GM23248 (cell line): ENCODE measurements around the gene OPCML. TPM values are rescaled to one million over a fixed set of nuclear protein-coding genes. Genes with fewer than 3 reads are reported as not detected.

Experiments
- DNase-seq: peaks from one replicate; pipeline ENCODE4 v3.0.0-alpha.2; 2015
- H2AFZ ChIP-seq: fragments of 200-600 bp; sonication (generic); 2 replicates; pipeline ENCODE4 v1.6.1; 2016; ENCODE audit warnings: antibody characterized with exemption
- H3F3A ChIP-seq: fragments of 200-600 bp; sonication (generic); 2 replicates; pipeline ENCODE4 v1.6.1; 2016; ENCODE audit warnings: mild to moderate bottlenecking, antibody characterized with exemption, mixed run types; ENCODE audit not compliant: insufficient read depth
- H3K27ac ChIP-seq: fragments of 200-600 bp; sonication (generic); 2 replicates; pipeline ENCODE4 v1.5.1; 2016; ENCODE audit warnings: mild to moderate bottlenecking
- H3K27me3 ChIP-seq: fragments of 200-600 bp; sonication (generic); replicated peaks from 2 replicates; pipeline ENCODE4 v1.6.1; 2016; ENCODE audit warnings: mild to moderate bottlenecking; ENCODE audit not compliant: insufficient read depth
- H3K36me3 ChIP-seq: fragments of 200-600 bp; sonication (generic); 2 replicates; pipeline ENCODE4 v1.6.1; 2016; ENCODE audit warnings: low read depth, mild to moderate bottlenecking
- H3K4me1 ChIP-seq: fragments of 200-600 bp; sonication (generic); 2 replicates; pipeline ENCODE4 v1.6.1; 2016; ENCODE audit warnings: mild to moderate bottlenecking; ENCODE audit not compliant: insufficient read depth
- H3K4me2 ChIP-seq: fragments of 200-600 bp; sonication (generic); one replicate; pipeline ENCODE4 v1.6.1; 2016; ENCODE audit warnings: mild to moderate bottlenecking; ENCODE audit not compliant: unreplicated experiment
- H3K4me3 ChIP-seq: fragments of 200-600 bp; sonication (generic); 2 replicates; pipeline ENCODE4 v1.5.1; 2016; ENCODE audit warnings: mild to moderate bottlenecking
- H3K79me2 ChIP-seq: fragments of 200-600 bp; sonication (generic); 2 replicates; pipeline ENCODE4 v1.6.1; 2016; ENCODE audit warnings: mild to moderate bottlenecking; ENCODE audit not compliant: insufficient read depth
- H3K9ac ChIP-seq: fragments of 200-600 bp; sonication (generic); 2 replicates; pipeline ENCODE4 v1.6.1; 2016; ENCODE audit warnings: mild to moderate bottlenecking
- H3K9me2 ChIP-seq: fragments of 200-600 bp; sonication (generic); 2 replicates; pipeline ENCODE4 v1.6.1; 2016; ENCODE audit warnings: mixed run types, mild to moderate bottlenecking, moderate library complexity; ENCODE audit not compliant: insufficient read depth
- H3K9me3 ChIP-seq: fragments of 200-600 bp; sonication (generic); one replicate; pipeline ENCODE4 v1.6.1; 2017; ENCODE audit warnings: low read depth
- H4K20me1 ChIP-seq: fragments of 200-600 bp; sonication (generic); 2 replicates; pipeline ENCODE4 v1.6.0; 2016; ENCODE audit not compliant: insufficient read depth
- EZH2 ChIP-seq: fragments of 200-600 bp; sonication (generic); IDR thresholded peaks from 2 replicates; pipeline ENCODE4 v1.6.1; 2018; ENCODE audit warnings: antibody characterized with exemption, mild to moderate bottlenecking; ENCODE audit not compliant: insufficient read depth, poor library complexity, severe bottlenecking
- EZH2phosphoT487 ChIP-seq: fragments of 200-600 bp; sonication (generic); IDR thresholded peaks from 2 replicates; pipeline ENCODE4 v1.6.1; 2018; ENCODE audit warnings: antibody characterized with exemption, moderate library complexity, mild to moderate bottlenecking, low read depth; ENCODE audit not compliant: insufficient read depth
- WGBS, 2 experiments: methylation state at CpG; one replicate each; pipeline ENCODE4 v1.1.6; 2015 to 2017; ENCODE audit warnings: low lambda C conversion rate in 2 of 2, low coverage in 1 of 2; ENCODE audit errors: missing lambda C conversion rate in 2 of 2; 5-methylcytosine and 5-hydroxymethylcytosine counted together
- in situ Hi-C: fragments of 300-500 bp; cut with MboI; formaldehyde crosslinking; loops from 2 replicates; pipeline ENCODE4 v1.15.0; 2020
- polyA plus RNA-seq: library from polyadenylated mRNA; unstranded; fragments of >200 nt; fragmentation: Nextera tagmentation; extraction: Ambion mirVana; gene quantifications from 2 replicates; pipeline ENCODE4 v1.2.1, GENCODE V29; 2016
- total RNA-seq: library from RNA; depleted of rRNA; stranded (reverse); fragments of >200 nt; shearing (Covaris generic); gene quantifications from 2 replicates; pipeline ENCODE4 v1.2.3, GENCODE V29; 2014

OPCML gene
- total and polyA plus RNA-seq, 2 experiments from 2014 or later, result 0.69 to 1.6 TPM

- Histone ChIP-seq H3K36me3 (no peaks in the 10 kb centered on the region), H3K27ac (no peak overlapping the region), H2AFZ (no peak overlapping the region), H3K79me2 (no peaks in the 10 kb centered on the region), H4K20me1 (no peaks in the 10 kb centered on the region), H3K4me3 (no peak overlapping the region), H3K9me2 (no peaks in the 10 kb centered on the region), H3K27me3 (no peaks in the 10 kb centered on the region), H3K4me1 (no peaks in the 10 kb centered on the region), H3K9ac (no peak overlapping the region), H3K9me3 (no peaks in the 10 kb centered on the region), H3K4me2 (no peak overlapping the region), H3F3A (no peaks in the 10 kb centered on the region)
- no peak for DNase-seq
- TF ChIP-seq EZH2phosphoT487, result no peak
- TF ChIP-seq EZH2, result no peak
- in situ Hi-C loops, result no loop called here
- WGBS, 2 experiments, result 50 to 57% methylated on average over 9 of the region's 9 CpGs
These were observed 738.5 kb downstream of the OPCML start for GRCh38 chr11:132793831-132794230.

GRCh38 chr11:132792341-132793140, 739.8 kb downstream of the OPCML start:
- Histone ChIP-seq H3K4me1 (no peaks in the 10 kb centered on the region), H2AFZ (peak overlapping the region; percentile 39; the same call in 1 of the 2 replicates), H3K9me3 (no peaks in the 10 kb centered on the region), H3K9me2 (no peaks in the 10 kb centered on the region), H4K20me1 (no peaks in the 10 kb centered on the region), H3K79me2 (no peaks in the 10 kb centered on the region), H3F3A (no peaks in the 10 kb centered on the region), H3K27me3 (no peaks in the 10 kb centered on the region), H3K27ac (no peak overlapping the region), H3K4me3 (no peak overlapping the region), H3K4me2 (no peak overlapping the region), H3K36me3 (no peaks in the 10 kb centered on the region), H3K9ac (no peak overlapping the region)
- WGBS, 2 experiments, result 44 to 47% methylated on average over 29 of the region's 29 CpGs
- TF ChIP-seq EZH2, result no peak
- no peak for TF ChIP-seq EZH2phosphoT487
- in situ Hi-C loops, result no loop called here
- DNase-seq, result no peak

DNA sequence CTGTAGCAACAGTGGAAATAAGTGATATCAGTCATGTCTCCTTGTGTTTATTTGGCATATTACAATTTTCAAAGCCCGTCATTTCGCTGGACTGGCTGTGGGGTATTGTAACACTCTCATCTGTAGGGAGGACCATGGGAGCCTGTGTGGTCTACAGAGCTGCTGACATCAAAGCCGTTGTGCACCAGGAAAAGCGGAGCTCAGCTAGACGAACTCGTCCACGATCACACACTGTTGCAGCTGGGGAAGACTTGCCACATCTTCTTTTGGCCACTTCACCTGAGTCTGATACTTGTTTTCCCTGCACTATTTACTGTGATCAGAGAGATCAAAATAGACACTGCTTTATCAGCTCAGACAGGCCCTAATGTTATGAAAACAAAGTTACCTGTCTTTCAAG, 741.3 kb downstream of the OPCML start:
- Histone ChIP-seq H2AFZ (no peak overlapping the region), H3F3A (no peaks in the 10 kb centered on the region), H3K4me2 (no peak overlapping the region), H4K20me1 (no peaks in the 10 kb centered on the region), H3K27me3 (no peaks in the 10 kb centered on the region), H3K36me3 (no peaks in the 10 kb centered on the region), H3K4me1 (no peaks in the 10 kb centered on the region), H3K27ac (no peak overlapping the region), H3K4me3 (no peak overlapping the region), H3K9ac (no peak overlapping the region), H3K9me2 (no peaks in the 10 kb centered on the region), H3K9me3 (no peaks in the 10 kb centered on the region), H3K79me2 (no peaks in the 10 kb centered on the region)
- in situ Hi-C loops, result no loop called here
- TF ChIP-seq EZH2phosphoT487, result no peak
- no peak for TF ChIP-seq EZH2
- 69 to 72% methylated on average over 7 of the region's 7 CpGs for WGBS, 2 experiments
- no peak for DNase-seq

- Histone ChIP-seq H3K4me2 (no peak overlapping the region), H3K4me3 (no peak overlapping the region), H3K9me2 (no peaks in the 10 kb centered on the region), H3K4me1 (no peaks in the 10 kb centered on the region), H3K27ac (no peak overlapping the region), H3K9me3 (no peaks in the 10 kb centered on the region), H4K20me1 (no peaks in the 10 kb centered on the region), H2AFZ (no peak overlapping the region), H3K27me3 (no peaks in the 10 kb centered on the region), H3F3A (no peaks in the 10 kb centered on the region), H3K79me2 (no peaks in the 10 kb centered on the region), H3K36me3 (no peaks in the 10 kb centered on the region), H3K9ac (no peak overlapping the region)
- 58 to 60% methylated on average over 5 of the region's 5 CpGs for WGBS, 2 experiments
- in situ Hi-C loops, result no loop called here
- TF ChIP-seq EZH2phosphoT487 (no peak), EZH2 (no peak)
- DNase-seq, result no peak
These were observed 741.8 kb downstream of the OPCML start for GRCh38 chr11:132790466-132790865.
